Anterior cingulate cortex (tissue), 58 donors: Measurements from ENCODE around the gene COL6A5.

Source experiments
- DNase-seq, 58 donors: peaks; one replicate each; lab custom pipeline; 2025; lab: John Stamatoyannopoulos, UW

Gene COL6A5

DNA sequence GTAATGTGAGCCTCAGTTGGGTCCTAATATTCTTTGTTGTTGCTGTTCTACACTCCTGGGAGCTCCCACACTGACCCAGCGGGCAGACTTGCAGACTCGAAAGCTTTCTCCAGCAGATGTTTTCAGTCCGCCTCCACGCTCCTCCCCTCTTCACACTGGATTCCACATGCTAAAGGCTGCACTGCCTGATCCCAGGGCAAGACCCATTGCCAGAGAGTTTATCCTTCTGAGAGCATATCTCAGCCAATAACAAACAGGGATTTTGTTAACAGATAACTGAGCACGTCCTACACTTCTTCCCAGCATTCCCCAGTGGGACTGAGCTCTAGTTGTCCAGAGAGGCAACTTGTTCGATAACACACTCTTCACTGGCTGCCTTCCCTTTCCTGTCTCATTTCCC is 163.5 kb downstream of the COL6A5 start:
- DNase-seq = no peak

DNA sequence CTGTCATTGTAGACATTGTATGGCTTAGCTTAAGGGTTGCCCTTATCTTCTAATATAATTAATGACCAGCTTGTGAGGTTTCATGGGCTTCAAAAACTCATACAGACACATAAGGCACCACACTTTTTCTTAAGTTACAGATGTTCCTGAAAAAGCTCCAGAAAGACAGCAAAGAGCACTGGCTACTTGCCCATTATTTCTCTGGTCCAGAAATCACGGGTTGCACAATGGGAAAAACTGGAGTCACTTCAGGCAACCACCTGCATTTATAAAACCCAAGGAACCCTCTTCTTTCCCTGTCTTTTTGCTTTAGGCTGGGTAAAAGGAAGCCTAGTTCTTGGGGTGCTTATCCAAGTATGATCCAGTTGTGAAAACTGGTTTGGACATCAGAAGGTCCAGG is 169.2 kb downstream of the COL6A5 start:
- no peak for DNase-seq

DNA sequence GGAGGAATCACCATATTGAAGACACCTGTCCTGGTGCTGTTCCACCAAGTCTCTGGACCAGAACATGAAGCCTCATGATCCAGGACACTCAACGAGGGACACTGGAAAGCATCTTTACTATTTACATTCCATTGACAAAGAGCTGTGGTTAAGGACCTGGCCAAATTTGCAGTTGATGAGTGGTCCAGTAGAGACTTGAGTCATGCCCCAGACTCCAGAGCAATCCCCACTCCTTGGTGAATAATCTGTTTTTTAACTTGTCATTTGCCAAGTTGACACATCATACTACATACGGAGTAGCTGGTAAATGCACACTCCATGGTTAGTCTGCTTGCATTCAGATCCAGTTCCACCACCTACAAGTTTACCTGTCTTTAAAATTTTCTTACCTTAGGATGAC is 170.3 kb downstream of the COL6A5 start:
- no peak for DNase-seq

DNA sequence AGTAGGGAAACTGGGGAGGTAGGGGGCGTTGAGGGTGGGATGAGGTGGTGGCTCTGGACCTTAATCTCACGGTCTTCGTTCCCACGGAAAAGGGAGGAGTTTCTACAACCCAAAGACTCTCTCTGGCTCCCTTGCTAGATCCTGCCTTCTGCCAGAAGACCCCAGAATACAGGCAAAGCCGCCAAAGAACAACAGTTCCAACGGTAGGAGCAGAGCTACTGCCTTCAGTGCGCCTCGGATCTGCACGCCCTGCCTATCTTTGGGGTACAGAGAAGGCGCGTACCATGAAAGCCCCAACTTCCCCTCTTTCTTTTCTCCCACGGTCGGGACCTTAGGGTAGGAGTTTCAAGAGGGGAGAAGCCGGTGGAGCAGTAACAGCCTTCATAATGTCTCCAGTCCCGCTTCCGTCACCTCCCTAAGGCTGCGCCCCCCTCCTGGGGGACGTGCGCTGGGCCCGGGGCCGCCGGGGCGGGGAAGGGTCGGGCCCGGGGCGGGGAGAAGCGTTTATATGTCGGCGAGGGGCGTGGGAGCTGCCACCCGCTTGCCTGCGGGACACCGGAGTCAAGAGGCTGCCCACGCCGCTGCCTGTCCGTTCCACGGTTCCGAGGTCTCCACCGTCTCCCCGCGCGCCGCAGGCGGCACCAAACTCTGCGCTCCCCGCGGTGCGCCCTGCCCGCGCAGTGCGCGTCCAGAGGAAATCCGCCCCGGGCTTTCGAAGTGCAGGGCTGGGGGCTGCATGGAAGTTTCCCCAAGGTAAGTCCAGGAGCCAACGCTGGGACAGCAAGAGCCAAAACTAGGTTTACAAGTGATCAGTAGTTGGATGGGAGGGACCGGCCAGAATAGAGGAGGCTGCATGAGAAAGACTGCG is 171.4 kb downstream of the COL6A5 start, which contains the start of gene COL6A6:
Gene COL6A6, plus strand, starts transcription at position 533 of the 868 bp plus-strand sequence. CDS start 43,188 bp downstream, outside the sequence.
- no peak for DNase-seq

DNA sequence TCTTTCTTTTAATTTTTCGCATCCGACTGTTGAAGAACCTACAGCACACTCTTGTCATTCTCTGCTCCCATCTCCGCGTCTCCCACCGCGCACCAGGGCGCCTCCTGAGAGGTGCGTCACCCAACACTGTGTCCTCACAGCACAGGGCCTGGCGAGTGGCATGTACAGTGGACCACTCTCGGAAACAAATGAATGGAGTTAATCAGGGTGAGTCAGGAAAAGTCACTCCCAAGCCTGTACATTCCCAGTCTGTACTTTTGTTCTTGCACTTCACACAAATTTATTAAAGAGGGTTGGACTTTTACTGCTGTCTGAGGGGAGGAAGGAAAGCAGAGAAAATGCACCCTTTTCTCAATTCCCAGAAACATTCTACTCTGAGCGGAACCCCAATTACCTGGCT is 172.1 kb downstream of the COL6A5 start:
- no peak for DNase-seq

DNA sequence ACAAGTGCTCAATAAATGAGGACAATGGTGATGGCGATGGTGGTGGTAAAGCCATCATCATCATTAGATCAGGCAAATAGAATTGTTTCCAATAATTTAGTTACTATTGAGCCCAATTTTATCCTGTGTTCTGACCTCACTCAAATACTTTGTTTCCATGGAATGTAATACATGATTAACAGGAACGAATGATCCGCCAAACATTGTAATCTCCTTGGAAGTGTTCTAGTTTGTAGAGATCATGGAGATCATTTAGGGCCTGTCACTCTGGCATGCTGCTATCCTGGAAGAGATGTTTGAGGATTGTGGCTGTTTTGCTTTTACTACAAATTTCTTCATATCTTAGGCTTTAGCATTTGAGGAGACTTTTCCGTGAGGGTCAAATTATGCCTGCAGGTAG is 174.3 kb downstream of the COL6A5 start:
- no peak for DNase-seq

DNA sequence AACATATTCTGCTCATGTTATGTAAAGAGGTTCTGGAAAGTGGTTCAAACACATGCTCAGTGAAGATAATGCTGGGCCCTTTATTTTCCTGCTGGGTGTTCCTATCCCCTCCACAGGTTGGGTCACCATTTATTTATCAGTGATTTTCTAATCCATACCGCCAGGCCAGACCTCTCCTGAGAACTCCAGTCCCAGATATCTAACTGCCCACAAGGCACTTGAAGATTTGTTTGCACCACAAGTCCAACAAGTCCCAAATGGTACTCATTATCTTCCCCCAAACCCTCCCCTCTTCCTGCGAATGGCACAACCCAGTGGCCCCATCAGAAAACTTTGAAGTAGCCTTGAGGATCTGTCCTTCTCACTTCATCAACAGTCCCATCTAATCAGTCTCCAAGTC is 176.9 kb downstream of the COL6A5 start:
- no peak for DNase-seq

DNA sequence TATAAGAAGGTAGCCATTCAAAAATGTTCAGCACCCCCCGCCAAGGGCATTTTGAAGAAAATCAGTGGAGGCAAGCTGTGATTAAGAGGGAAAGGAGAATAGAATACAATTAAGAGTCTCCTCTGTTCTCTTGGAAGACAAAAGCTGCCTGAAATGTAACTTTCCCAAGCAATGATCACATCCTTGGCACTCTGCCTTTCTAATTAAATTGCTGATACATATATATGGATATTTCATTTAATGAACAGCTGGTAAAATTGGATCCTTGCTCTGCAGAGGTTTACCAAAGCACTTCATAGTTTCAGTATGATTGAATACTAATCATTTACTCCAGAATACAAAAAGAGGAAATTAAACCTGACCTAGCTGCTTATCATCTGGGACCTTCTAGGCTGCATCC is 182.0 kb downstream of the COL6A5 start:
- DNase-seq = no peak

DNA sequence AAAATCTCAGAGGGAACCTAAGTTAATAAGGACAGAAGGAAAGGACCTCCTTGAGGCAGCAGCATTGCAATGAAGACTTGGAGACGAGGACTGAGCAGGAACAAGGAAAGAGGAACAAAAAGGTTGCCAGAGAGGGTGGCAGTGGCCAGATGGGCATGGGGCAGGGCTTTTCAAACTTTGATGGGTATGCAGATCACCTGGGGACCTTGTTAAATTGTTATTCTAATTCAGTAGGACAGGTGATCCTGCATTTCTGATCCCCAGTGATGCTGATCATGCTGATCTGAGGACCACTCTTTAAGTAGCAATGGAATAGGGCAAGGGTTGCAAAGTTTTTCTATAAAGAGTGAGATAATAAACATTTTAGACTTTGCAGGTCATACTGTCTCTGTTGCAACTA is 182.6 kb downstream of the COL6A5 start:
- DNase-seq = no peak

DNA sequence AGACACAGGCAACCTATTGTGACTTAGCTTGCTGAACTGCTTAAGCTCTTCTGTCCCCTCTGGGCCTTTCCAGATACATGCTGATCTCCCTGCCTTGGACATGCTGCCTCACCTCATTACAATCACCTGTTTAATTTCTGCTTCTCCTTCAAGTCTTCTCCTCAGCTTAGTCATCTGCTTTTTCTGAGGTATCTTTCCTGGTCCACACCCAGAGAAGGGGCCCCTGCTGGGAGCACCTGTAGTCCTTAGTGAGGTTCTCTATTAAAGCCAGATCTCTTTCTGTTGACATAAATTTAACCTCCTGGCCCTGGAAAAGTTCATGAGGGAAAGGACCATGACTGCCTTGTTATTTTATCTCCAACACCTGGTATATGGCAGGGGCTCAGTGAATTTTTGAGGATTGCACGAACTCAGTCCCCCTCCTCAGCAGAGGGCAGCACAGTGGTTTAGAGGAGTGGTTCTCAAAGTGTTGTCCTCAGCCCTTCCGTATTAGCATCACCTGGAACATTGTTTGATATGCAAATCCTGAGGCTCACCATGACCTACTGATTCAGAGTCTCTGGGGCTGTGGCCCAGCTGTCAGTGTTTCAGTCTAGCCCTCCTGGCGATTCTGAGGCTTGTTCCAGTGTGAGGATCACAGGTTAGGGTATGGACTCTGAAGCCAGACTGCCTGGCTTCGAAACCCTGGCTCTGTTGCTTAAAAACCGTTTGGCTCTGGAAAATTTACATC is 184.2 kb downstream of the COL6A5 start:
- no peak for DNase-seq

DNA sequence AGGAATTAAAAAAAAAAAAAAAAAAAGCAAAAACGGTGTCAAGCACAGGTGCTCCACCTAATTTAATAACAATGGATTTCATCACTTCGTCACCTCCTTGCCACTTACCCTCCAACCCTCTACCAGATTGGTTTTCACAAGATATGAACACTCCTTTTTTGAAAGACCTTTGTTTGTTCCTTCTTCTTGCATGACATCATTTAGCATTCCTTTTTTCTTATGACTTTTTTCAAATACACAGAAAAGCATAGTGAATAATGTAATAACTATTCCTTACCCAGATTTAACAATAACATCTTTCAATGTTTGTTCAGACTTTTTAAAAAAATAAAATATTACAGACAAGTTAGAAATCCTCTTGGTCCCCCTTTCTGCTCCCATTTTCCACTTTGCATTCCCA is 187.8 kb downstream of the COL6A5 start:
- no peak for DNase-seq
